Measurements from ENCODE around the gene TM4SF18.
"Not testable (repeated sequence)": the region's sequence is repeated elsewhere in the genome, so short reads cannot be mapped to it uniquely, and the experiment has no call there.

The TM4SF18 gene, protein sequence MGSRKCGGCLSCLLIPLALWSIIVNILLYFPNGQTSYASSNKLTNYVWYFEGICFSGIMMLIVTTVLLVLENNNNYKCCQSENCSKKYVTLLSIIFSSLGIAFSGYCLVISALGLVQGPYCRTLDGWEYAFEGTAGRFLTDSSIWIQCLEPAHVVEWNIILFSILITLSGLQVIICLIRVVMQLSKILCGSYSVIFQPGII

DNA sequence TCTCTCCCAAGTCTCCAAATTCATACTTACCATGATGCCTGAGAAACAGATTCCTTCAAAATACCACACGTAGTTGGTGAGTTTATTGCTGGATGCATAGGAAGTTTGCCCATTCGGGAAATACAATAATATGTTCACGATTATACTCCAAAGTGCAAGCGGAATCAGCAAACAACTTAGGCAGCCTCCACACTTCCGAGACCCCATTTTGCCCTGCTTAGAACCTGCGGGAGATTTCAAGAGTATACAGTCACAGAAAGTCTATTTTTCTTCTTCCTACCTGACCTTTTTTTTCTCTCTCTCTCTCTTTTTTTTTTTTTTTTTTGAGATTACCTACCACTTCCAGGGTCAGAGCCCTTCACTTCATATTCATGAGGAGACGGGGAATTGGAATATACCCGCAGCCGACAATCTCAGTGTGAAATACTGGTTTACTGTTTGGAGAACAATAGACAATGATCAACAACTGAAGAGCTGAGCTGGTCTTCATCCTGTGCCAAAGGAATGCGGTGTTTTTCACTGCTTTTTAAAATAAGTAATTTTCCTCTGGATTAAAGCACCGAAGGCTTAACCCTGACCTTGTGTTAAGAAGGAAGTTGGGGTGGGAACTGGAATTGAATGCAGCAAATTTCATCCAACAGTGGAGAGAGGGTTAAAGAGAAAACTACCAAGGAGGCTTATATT lies at the start of gene TM4SF18:
TM4SF18 (minus strand) TSS at position 461 of the 684 bp plus-strand sequence; CDS start at position 207, 254 bp downstream.
- ATAC-seq = no peak

DNA sequence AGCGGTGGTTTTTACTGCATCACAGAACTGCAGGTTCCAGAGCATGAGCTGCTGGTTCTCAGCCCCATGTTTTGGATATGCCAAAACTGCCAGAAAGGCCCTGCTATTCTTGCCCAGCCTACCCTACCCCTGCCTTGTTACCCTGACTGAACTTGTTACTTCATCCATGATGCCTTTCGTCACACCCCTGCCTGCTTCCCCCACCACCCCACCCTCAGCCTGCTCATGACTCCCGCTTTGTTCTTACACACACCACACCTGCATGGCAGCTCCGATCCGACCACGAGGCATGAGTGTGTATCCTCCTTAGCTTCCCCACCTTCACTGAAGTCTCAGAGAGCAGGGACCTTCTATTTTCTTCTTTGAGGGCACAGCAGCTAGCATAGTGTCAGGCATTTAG lies 49.1 kb upstream of the TM4SF18 start:
- no peak for ATAC-seq

DNA sequence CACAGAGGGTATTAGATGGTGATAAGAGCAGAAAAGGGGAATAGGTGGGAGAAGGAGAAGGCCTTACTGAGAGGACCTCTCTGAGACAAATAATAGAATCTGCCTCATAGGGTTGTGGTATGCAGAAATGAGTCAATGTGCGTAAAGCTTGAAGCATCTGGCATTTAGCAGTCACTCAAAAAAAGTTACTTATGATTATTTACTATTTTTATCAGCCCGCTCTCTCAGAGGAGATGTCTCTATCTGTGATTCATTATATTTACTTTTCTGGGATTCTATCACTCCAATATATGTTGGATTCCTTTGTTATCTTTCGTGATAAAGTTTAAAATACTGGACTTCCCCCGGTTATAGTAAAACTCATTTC lies 48.6 kb upstream of the TM4SF18 start:
- no peak for ATAC-seq

DNA sequence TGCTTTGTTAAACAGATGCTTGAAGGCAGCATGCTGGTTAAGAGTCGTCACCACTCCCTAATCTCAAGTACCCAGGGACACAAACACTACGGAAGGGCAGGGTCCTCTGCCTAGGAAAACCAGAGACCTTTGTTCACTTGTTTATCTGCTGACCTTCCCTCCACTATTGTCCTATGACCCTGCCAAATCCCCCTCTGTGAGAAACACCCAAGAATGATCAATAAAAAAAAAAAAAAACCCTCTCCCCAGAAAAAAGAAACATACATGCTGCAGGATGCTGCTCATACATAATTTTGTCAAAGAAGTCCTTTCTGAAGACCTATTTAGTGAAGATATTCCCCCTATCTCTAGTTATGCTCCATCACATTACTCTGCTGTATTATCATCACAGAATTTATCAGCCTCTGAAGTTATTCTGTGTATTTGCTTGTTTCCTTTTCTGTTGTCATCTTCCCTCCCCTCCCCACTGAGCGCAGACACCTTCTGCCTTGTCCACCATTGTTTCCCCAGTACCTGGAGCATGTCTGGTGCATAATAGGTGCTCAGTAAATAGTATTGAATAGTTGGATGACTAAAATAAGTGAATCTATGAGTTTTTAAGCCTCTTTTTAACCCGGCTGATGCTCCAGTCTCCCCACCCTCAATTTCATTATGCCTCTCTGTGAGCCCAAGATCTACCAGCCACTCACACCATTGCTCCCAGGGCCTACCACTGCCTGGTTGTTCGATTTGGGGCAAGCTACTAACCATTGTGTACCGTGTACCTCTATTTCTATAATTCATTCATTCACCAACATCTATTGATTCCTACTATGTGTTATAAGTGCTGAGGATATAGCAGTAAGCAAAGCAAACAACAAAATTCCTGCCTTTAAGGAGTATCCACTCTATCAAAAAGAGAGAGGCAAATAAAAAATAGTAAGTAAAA lies 48.0 kb upstream of the TM4SF18 start:
- no peak for ATAC-seq

DNA sequence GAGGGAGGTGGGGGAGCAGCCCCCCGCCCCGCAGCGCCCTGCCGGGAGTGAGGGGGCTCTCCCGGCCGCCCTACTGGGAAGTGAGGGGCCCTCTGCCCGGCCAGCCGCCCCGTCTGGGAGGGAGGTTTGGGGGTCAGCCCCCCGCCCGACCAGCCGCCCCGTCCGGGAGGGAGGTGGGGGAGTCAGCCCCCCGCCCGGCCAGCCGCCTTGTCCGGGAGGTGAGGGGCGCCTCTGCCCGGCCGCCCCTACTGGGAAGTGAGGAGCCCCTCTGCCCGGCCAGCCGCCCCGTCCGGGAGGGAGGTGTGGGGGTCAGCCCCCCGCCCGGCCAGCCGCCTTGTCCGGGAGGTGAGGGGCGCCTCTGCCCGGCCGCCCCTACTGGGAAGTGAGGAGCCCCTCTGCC lies 46.8 kb upstream of the TM4SF18 start:
- not testable (repeated sequence) for ATAC-seq

DNA sequence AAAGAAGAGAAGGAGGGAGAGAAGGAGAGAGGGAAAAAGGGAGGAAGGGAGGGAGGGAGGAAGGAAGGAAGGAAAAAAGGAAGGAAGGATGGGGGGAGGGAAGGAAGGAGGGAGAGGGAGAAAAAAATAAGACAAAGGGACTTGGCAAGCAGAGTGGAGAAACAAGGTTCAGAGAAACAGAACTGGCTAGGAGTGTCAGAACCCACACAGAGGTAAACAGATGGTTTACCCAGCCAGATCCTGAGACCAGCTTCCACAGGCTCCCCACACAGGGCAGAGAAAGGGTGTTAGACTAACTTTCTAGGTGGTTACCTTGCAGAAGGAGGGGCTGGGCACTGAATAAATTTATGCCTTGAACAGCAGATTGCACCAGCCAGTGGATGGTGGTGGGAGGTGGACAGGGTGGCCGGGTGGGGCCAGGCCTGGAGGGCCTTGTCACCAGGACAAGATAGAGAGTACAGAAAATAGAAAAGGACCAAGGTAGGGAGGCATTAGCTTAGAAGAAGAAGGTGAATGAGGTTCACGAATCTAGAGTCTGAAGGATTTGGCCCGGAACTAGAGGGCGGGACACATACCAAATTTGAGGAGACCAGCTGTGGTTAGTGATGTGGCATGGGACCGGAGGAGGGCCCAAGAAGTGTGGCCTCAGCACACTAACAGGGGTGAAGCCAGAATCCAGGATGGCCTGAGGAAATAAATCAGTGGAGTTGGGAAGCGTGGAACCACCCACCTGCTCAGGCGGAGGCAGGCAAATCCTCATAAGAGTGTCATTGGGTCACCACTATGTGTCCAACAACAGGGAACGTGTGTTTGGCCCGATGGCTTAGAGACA lies 45.3 kb upstream of the TM4SF18 start:
- no peak for ATAC-seq

DNA sequence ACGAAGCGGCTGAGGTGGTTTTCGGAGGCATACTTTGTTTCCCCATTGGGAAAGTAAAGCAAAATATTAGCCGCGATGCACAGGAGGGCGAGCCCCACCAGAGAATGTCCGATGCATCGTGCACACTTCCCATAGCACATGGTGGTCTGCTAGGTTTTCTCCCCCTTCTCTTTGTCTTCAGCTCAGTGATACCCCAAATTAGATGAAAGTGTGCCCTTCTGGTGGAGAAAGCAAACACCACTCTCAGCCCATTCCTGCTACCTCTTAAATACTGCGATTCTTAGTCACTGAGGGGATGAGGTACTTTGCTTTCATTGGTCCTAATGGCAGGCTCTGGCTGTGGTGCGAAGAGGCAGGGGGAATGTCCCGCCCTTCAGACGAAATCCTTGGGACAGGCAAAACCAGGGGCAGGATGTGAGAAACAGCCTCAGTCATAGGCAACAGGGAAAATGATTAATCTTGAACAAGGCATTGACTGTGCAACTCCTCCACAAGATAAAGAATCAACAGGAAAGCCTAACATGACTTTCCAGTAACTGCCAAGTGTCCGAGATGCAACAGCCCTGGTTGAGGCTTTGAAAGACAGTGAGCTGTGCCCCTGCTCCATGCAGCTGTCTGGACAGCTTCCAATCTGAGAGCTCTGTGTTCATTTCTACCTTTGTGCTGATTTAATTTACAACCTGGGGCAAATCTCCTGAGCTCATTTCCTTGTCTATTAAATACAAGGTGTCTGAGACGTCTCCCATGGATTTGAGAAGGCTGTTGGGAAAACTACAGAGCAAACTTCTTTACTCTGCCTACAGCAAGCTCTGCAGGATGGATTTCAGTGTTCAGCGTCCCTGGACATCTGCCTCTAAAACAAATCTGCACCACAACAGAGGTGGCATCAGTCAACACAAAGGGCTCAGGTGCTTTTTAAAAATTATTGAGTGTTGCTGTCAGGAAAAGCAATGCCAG lies 44.2 kb upstream of the TM4SF18 start, which contains the start of gene TM4SF1:
TM4SF1 (minus strand) TSS at position 242 of the 957 bp plus-strand sequence; CDS start at position 140, 102 bp downstream.
- ATAC-seq = no peak

DNA sequence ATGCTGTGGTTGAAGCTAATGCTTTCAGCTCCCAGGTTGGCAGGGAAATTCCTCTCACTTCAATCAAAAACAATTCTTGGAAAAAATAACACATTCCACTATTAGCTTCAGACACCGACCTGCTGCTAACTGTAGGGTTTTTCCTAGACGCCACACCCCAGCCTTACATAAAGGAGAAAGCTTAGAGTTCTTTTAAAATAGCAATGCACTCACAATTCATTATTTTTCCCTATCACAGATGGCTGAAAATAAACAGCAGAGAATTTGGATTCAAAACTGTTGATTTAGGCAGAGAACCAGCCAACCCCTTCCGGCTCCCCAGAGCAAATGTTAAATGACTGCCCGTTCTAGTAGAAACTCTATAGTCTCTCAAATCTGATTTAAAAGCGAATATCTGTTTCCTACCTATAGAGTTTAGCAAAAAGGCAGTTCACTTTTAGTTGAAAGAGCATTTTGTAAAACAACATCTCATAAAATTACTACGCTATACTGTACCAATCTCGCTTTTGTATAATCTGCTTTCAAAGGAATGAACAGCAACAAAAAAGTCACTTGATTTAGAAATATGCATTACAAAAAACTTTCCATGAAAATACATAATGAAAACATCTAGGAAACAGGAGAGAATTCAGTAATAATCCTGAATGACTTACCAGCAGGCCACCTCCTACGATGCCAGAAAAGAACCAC lies 43.4 kb upstream of the TM4SF18 start:
- ATAC-seq = no peak

DNA sequence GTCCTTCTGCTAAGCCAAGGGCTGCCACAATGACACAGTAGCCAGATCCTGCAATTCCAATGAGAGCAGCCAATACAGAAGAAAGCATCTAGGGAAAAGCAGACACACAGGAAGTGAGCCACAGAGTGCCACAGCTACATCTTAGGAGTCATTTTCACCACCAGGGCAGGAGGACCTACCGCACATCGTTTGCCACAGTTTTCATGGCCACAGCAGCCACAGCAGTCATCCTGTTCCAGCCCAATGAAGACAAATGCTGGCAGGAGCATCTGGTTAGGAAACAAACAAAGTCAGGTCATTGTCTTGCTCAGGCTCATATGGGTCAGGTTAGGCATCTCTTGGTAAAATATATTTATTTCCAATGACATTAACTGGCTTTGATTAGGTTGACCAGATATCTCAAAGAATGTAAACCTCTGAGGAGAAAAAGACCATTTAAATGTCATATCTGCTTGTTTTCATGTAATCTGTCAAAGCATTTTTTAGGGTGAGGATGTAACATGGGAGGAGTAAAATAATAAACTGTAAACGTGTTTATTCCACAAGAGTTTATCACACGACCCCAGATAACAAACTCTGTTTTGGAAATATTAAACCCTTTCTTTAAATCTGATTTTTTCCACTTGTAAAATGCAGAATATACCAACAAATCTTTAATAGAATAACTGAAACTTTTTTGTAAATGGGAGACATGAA lies 42.2 kb upstream of the TM4SF18 start:
- no peak for ATAC-seq

DNA sequence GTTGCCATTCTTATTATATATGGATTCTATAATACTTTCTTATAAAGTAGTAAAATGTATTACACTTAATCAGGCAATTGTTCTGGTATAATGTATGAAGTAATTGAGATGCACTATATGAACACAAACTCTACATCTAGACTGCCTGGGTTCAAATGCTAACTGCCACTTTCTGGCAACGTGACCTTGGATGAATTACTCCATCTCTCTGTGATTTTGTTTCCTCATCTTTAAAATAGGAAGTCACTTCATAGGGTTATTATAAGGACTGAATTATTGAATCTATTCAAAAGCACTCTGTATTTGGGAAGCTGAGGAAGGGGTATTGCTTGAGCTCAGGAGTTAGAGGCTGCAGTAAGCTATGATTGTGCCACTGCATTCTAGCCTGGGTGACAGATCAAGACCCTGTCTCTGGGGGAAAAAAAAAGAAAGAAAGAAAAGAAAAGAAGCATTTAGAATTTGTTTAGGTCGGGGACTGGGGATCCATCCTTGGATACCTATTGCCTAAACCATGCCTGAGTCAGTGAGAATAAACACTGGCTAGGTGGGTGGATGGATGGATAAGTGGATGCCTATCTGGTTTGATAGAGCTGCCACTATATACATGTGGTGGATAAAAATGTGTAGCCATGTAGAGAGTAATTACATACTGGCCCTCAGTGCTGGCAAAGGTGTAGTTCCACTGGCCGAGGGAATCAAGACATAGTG lies 41.5 kb upstream of the TM4SF18 start:
- ATAC-seq = no peak

DNA sequence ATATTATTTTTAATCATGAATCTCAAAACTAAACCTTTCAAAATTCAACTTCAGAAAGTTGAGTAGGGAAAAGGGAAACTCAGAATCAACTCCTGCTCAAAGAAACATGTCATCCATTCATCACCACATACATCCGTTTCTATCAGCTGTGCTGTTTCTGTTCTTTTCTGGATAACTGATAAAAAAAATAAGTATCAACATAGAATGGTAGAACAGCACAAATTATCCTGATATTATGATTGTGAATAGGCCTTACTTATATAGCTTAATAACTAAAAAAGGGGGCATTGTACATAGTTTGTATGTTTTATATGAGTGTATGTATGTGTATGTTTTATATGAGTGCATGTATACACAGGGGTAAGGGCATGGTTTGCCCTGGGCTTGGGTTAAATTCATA lies 41.0 kb upstream of the TM4SF18 start:
- no peak for ATAC-seq

DNA sequence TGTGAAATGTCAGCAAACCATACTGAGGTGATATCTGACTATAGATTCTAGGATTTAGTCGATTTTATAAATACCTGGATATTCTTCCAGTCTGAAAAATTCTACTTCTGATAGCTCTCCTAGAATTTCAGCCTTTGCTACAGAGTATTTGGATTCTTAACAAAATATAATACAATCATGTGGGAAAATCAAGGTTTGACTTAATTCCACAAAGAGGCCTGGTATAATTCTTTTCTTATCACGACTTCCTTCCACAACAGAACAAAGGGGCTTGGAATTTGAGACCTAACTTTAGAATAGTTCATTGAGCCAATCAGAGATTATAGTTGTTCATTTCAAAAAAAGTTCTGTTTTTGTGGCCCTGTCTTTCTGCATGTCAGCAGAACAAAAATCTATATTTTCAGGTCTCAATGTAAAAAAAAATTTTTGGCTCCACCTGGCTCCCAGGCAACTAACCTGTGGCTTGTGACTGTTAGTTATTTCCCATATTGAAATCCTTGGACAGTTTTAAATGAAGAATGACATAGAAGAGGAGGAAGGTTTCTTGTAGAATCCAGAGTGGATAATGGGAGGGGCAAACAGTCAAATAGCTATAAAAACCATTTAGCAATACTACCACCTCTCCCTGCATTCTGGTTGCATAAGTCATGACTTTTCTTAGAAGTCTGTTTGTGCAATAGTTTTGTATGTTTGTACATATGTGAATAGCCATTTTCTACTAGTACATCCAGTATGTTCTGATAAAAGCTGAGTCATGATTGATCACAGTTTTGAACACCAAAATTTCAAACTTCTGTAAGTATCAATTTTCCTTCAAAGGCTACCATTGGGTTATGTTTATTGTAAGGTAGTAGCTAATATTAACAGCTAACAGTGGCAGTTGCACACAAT lies 40.0 kb upstream of the TM4SF18 start:
- ATAC-seq = no peak

DNA sequence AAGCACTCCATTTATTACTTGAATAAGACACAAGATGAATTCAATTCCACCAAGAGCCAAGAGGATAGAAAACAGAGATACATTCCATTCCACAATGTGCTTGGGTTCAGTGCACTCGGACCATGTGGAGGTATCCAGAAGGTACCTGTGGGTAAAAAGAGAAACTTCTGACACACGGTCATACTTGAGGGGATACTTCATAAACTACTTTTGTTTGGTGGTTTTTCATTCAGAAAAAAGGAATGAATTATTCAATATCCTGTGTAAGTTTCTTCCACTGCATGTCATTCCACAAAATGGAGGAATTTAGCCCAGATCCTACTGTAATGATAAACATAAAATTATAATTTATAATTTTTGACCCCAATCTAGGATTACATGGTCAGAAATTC lies 38.3 kb upstream of the TM4SF18 start:
- no peak for ATAC-seq

DNA sequence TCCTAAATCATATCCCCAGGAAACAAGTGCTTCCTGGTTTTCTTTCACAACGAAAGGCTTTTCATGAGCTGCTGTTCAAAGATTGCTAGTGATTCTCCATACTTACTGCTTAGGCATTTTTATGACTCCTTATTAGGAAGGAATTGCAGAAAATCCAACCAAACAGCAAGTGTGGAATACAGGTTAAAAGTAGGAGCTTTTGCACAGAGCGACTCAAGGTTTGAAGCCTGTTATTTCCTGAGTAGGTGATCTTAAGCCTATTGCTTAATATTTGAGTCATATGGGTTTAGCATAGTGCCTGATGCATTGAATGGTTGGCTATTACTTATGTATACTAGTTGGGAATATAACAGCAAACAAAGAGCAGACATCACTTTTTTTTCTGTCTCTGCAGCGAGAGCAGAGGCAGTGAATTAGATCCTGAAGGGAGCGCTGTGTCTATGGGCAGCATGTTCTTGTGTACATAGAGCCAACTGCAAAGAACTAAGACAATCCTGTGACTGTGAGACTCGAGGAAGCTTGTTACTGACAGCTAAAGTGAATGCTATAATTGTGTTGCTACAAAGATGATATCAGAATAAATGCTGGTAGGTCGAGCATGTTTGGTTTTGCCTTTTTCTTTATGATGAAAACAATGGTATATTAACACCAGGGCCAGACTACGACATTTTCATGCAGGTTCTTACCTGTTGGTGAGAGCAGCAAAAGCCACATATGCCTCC lies 37.7 kb upstream of the TM4SF18 start:
- no peak for ATAC-seq

DNA sequence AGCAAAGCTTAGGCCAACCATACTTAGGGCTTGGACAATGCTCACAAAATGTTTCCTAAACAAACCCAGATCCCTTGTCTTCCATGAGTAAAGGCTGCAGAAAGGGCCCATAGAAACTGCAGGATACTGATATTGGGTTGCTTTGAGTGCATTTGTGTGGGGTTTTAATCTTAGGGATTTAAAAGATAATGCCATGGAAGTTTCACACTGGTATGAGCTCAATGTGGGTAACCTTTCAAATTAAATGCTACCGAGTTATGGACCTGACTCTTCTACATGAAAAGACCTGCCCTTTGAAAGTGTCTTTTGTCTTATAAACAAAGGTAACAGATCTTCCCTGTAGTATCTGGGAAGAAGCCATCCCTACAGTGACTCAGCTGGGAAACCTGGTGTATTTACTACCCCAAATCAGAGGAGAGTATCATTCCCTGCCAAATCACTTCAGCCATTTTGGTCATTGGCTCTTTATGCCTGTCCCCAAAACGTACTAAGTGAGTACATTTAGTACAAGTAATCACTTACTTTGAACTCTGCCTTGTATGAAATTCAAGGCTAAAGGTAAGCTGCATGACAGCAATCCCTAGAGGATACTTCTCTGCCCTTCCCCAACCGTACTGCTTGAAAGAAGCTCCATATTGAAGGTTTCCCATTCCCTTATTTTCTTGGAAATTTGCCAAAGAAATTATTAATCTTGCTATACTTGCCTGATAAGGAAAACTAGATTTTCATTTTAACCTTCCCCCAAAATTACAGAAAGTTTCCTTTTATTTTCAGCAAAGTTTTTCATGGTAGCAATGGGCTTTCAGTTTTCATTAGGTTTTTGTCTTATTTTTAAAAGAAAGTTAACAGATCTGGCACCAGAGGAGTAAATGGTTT lies 36.8 kb upstream of the TM4SF18 start:
- no peak for ATAC-seq

DNA sequence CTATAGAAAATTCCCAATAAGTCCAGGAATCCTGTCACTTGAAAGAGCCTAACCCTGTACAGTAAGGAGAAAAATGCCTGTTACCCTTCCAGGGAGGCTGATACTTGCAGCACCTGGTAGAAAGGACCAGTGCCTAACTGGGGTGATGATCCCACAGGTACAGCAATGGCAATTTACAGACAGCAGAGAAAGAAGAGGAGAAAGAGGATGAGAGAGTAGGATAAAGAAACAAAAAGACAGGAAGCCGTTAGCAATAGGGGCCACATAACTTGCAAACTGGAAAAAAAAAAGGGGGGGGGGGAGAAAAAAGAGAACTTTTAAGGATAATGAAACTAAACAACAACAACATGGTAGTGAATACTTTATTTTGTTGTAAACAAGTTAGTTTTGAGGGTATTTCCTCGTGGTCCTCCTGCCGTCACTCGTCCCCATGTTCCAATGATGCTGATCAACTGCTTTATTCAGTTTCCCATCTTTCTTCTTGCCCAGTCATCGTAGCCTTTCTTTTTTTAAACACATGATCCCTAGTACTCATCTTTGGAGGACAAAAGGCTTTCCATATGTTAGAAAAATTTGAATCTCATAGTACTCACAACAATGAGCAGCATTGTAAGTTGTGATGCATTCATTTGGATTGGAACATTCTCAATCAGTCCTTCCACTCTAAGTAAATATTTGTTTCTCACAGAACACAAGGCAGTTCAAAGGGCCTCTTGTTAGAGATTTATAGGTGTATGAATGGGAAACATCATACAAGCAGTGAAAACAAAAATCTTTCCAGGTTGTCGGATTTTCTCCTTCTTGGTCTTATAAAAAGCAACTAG lies 35.5 kb upstream of the TM4SF18 start:
- no peak for ATAC-seq
